MCF 10A (cell line): ENCODE results near the gene HES4. TPM values are rescaled to one million over a fixed set of nuclear protein-coding genes. Genes with fewer than 3 reads are reported as not detected.

Source experiments
- BruUV-seq: library from RNA; stranded (reverse); fragments of 400-500 nt; replicated peaks from 2 replicates; lab custom pipeline; 2021; lab: Mats Ljungman, UMichigan
- CTCF ChIA-PET: fragments of 300-600 bp; sonication (Branson Sonifier 250); formaldehyde crosslinking; extraction: SDS; loops from one replicate; lab custom pipeline; 2021; ENCODE audit warnings: antibody characterized with exemption, inconsistent platforms; lab: Yijun Ruan, JAX
- POLR2A ChIA-PET: fragments of 300-600, 350-650 bp; sonication (Branson Sonifier 250); formaldehyde crosslinking; extraction: SDS; loops from one replicate; lab custom pipeline; 2020; ENCODE audit warnings: antibody characterized with exemption, inconsistent platforms; lab: Yijun Ruan, JAX
- DNase-seq: peaks from one replicate; pipeline ENCODE4 v3.0.0-alpha.2; 2018; ENCODE audit not compliant: unreplicated experiment
- H3K27ac Mint-ChIP-seq: one replicate; pipeline ENCODE4 v1.8.0; 2022; ENCODE audit warnings: mild to moderate bottlenecking, low read depth, mixed read lengths; ENCODE audit not compliant: unreplicated experiment
- H3K27me3 Mint-ChIP-seq: one replicate; pipeline ENCODE4 v1.8.0; 2022; ENCODE audit warnings: mixed read lengths; ENCODE audit not compliant: insufficient read depth, unreplicated experiment
- H3K36me3 Mint-ChIP-seq: one replicate; pipeline ENCODE4 v1.8.0; 2022; ENCODE audit warnings: mild to moderate bottlenecking, moderate library complexity, mixed read lengths; ENCODE audit not compliant: insufficient read depth, unreplicated experiment
- H3K4me1 Mint-ChIP-seq: one replicate; pipeline ENCODE4 v1.8.0; 2022; ENCODE audit warnings: mixed read lengths; ENCODE audit not compliant: insufficient read depth, unreplicated experiment
- H3K4me3 Mint-ChIP-seq: one replicate; pipeline ENCODE4 v1.8.0; 2022; ENCODE audit warnings: mild to moderate bottlenecking, moderate library complexity, mixed read lengths; ENCODE audit not compliant: unreplicated experiment
- H3K9me3 Mint-ChIP-seq: one replicate; pipeline ENCODE4 v1.8.0; 2022; ENCODE audit warnings: mixed read lengths; ENCODE audit not compliant: unreplicated experiment
- CTCF ChIP-seq: fragments of 200-600 bp; IDR thresholded peaks from one replicate; pipeline ENCODE4 v1.8.0; 2022; ENCODE audit warnings: antibody characterized with exemption, mild to moderate bottlenecking; ENCODE audit not compliant: unreplicated experiment
- intact Hi-C: fragments of 100-400 bp; cut with micrococcal nuclease; formaldehyde crosslinking; loops from 2 replicates; pipeline ENCODE4 v1.14.1; 2022
- total RNA-seq: library from RNA; stranded (reverse); gene quantifications from 2 replicates; pipeline ENCODE4 v1.2.3, GENCODE V29; 2022

Gene HES4
- total RNA-seq, 1 experiment from 2014 or later: 42.1 TPM

- H3K4me3 Mint-ChIP-seq: no peak overlapping the region
- no peaks in the 10 kb centered on the region for H3K9me3 Mint-ChIP-seq
- intact Hi-C loops: loop anchor here (5.0 kb wide), 1 partner anchor 57 kb away; no protein-coding TSS in a partner anchor
- no TSS peak for BruUV-seq
- no peaks in the 10 kb centered on the region for H3K36me3 Mint-ChIP-seq
- H3K27ac Mint-ChIP-seq: no peak overlapping the region
- DNase-seq: no peak
- no peak for TF ChIP-seq CTCF
- ChIA-PET CTCF (interaction anchor here (0.7 to 1.6 kb wide), 2 partner anchors 10 to 175 kb away, joined by 4 read pairs; no protein-coding TSS in a partner anchor), POLR2A (interaction anchor here (1.4 kb wide), 1 partner anchor 8 kb away, joined by 3 read pairs; the partner anchor contains the start of gene ISG15)
- peaks cover 9% of the 10 kb centered on the region for H3K4me1 Mint-ChIP-seq
- H3K27me3 Mint-ChIP-seq: no peaks in the 10 kb centered on the region
Measured at GRCh38 chr1:1004780-1005697, 5.1 kb upstream of the HES4 start.

GRCh38 chr1:1004420-1004779, 4.5 kb upstream of the HES4 start:
- H3K9me3 Mint-ChIP-seq: no peaks in the 10 kb centered on the region
- H3K27ac Mint-ChIP-seq: no peak overlapping the region

GRCh38 chr1:1003618-1004419, 3.9 kb upstream of the HES4 start:
- no peak overlapping the region for H3K27ac Mint-ChIP-seq
- CTCF ChIA-PET: interaction anchor here (0.5 to 1.9 kb wide), 4 partner anchors 11 to 176 kb away, joined by 3 to 7 read pairs (median 4); no protein-coding TSS in a partner anchor
- intact Hi-C loops: loop anchor here (5.0 kb wide), 1 partner anchor 58 kb away; no protein-coding TSS in a partner anchor
- H3K27me3 Mint-ChIP-seq: no peaks in the 10 kb centered on the region
- POLR2A ChIA-PET: no interaction called here
- BruUV-seq: no TSS peak
- DNase-seq: no peak
- H3K4me3 Mint-ChIP-seq: no peak overlapping the region
- peaks cover 9% of the 10 kb centered on the region for H3K4me1 Mint-ChIP-seq
- H3K9me3 Mint-ChIP-seq: no peaks in the 10 kb centered on the region
- no peak for TF ChIP-seq CTCF
- H3K36me3 Mint-ChIP-seq: no peaks in the 10 kb centered on the region

More at GRCh38 chr1:1004420-1004779, 4.5 kb upstream of the HES4 start:
- no TSS peak for BruUV-seq
- peaks cover 9% of the 10 kb centered on the region for H3K4me1 Mint-ChIP-seq
- no peaks in the 10 kb centered on the region for H3K27me3 Mint-ChIP-seq
- intact Hi-C loops: loop anchor here (5.0 kb wide), 1 partner anchor 58 kb away; no protein-coding TSS in a partner anchor
- no peak for TF ChIP-seq CTCF
- CTCF ChIA-PET: interaction anchor here (0.5 to 1.2 kb wide), 3 partner anchors 10 to 176 kb away, joined by 3 to 4 read pairs (median 3); no protein-coding TSS in a partner anchor
- POLR2A ChIA-PET: interaction anchor here (1.4 kb wide), 1 partner anchor 9 kb away, joined by 3 read pairs; the partner anchor contains the start of gene ISG15
- H3K36me3 Mint-ChIP-seq: no peaks in the 10 kb centered on the region
- DNase-seq: no peak
- no peak overlapping the region for H3K4me3 Mint-ChIP-seq
